Measurements from ENCODE around the gene MAGEB16. TPM values are rescaled to one million over a fixed set of nuclear protein-coding genes. Genes with fewer than 3 reads are reported as not detected.

MAGEB16 gene
- total and polyA plus RNA-seq, 2 donors, result not detected

Other genes starting within 250 kb of the MAGEB16 start
- gene CFAP47, start 121.4 kb downstream of the MAGEB16 start, total RNA-seq, result 0.37 TPM
- gene CFAP47, start 121.4 kb downstream of the MAGEB16 start, polyA plus RNA-seq, result 0.01 TPM

Data from urinary bladder (tissue), 2 donors.